ENCODE measurements around the gene RALGPS1.
A peak's percentile ranks its signal among the peaks of the same experiment; 100 is the strongest.

The RALGPS1 gene

DNA sequence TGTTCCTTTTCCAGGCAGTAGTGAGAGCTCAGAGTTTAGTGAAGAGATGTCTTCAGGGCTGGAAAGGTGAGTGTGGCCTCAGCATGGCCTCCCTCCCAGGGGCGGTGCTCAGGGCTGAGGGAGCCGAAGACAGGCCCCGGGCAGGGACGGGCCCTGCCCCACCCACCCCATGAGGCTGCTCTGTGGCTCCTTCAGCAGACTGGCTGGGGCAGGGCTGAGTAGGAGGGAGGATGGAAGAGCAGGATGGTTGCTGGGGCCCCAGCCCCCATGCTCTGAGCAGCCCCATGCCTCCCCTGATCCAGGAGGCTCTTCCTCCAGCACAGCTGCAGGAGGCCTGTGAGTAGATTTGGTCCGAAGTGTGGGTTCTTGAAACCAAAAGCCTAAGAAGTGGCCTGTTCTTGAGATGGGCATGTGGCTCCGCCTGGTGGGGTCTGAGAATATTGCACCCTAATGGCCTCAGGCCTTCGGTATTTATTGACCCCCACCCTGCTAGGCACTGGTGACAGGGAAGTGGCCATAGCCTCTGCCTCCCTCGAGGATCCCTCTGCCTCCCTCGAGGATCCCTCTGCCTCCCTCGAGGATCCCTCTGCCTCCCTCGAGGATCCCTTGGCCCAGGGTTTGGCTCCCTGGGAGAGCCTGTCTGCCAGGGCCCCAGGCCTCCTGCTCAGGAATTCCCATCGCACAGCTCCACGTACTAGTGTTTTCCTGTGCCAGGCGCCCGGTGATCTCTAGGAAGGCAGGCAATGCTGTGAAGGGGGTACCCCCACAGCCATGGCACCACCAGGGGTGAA is 284.6 kb downstream of the RALGPS1 start:
- peak in 51 of 58 donors; percentile 19 to 85 (median 55) for DNase-seq

DNA sequence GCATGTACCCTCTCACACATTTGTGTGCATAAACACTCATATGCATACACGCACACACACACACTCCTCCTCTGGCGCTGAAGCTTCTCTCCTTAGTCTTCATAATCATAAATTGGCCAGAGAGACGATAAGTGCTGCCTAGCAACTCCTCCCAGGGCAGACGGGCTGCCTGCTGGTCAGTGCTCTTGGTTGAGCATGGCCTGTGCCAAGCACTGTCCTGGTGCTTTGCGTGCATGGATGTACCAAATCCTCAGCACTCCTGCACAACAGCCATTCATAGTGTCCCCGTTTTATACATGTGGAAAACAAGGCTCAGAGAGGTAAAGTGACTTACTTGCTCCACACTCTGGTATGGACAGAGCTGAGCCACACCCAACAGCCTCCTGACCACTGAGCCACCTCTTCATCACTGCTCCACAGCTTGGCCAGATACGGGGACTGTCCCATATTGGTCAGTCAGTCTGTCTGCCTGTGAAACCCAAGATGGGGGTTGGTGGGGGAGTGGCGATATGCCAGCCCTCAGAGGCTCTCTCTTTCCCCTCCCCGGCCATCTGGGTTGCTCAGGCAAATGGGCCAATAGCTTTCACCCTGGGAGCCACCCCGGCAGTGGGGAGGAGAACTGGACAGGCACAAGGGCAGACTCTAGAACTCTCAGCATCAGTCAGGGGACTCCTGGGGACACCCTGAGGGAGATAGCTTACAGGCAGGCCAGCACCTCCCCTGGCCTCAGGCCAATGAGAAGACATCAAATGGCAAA is 285.7 kb downstream of the RALGPS1 start:
- no peak for DNase-seq

DNA sequence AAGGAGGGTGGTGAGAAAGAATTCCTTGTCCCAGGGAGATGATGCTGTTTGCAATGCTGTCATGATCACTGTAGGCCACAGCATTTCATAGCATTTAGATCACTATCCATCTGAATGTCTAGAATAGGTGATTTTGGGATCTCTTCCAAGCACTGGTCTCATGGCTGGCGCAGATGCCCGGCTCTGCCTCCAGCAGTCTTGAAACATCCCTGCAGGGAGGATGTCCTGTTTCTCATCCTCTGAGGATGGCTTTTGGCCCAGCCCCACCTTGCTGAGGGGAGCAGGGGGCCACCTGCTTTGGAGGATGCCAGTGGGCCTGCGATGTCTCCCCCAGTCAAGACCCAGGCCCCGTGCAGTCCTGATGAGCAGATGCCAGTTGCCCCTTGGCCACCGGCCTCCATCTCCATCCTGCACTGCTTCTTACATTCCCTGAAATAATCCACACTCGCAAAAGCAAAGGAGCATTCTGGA is 286.5 kb downstream of the RALGPS1 start:
- DNase-seq = peak in 3 of 58 donors; percentile 9 to 63 (median 10)

DNA sequence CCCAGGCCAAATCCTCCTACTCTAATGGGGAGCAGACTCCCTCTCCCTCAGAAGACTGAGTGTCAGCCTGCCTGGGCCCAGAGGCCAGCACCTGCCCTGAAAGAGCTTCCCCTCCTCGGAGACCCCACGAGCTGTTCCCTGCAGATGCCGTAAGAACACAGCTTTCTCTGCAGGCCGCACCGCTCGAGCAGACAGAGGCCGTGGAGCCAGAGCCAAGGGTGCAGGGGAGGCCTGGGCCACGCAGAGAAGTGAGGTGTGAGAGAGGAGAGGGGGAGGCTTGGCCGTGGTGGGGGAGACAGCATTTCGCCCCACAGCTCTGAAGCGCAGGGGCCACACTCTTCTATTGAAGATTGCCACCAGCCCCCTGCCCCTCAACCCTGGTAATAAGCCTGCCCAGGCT is 287.1 kb downstream of the RALGPS1 start:
- no peak for DNase-seq

DNA sequence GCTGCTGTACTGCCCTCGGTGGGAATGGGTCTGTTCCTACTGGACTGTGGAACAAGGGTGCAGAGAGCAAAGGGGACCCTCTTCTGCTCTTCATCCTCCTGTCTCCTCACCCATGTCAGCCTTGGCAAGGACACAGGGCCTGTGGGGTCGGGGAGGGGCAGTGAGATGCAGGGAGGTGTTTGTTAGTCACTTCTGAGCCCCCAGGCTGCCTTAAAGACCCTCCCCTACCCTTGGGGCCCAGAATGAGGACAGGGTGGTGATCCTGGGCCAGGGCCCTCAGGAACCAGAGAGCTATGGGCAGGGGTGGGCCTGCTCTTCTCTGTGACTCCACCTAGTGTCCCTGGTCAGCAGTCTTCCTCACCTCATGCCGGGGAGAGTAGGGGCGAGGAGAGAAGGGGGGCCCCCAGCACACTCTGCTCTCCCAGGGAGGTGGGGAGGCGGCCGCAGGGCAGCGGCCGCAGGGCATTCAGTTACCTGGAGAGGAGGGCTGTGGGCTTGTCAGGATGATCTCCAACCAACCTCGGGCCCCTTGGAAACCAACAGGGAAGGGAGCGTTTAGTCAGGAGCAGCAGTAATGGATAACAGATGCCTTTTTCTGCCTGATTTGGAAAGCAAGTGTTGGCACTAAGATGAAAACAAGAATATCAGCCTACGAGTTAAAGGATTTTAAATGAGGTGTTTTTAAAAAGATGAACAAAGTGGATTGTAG is 288.0 kb downstream of the RALGPS1 start:
- no peak for DNase-seq

DNA sequence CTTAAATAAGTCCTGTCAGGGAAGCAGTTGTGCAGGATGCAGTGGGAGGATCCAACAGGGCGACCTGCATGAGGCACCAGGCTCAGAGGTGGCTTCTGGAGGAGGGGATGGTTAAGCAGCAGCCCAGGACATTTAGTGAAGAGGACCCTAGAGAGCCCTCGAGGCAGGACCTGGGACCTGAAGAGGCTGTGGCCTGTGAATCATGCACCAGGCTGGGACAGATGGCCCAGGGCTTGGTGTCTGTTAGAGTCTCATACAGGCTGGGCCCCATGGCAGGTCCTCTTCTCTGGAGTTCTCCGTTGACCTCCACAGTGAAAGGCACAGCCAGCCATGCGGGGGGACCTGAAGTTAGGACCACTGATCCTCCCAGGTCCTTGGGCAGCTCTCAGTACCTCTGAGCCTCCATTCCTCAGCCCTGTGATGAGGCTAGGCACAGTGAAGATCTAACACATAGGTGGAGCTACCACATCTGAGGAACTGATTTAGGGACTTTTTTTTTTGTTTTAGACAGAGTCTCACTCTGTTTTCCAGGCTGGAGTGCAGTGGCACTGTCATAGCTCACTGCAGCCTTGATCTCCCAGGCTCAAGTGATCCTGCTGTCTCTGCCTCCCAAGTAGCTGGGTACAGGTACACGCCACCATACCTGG is 289.2 kb downstream of the RALGPS1 start:
- no peak for DNase-seq

DNA sequence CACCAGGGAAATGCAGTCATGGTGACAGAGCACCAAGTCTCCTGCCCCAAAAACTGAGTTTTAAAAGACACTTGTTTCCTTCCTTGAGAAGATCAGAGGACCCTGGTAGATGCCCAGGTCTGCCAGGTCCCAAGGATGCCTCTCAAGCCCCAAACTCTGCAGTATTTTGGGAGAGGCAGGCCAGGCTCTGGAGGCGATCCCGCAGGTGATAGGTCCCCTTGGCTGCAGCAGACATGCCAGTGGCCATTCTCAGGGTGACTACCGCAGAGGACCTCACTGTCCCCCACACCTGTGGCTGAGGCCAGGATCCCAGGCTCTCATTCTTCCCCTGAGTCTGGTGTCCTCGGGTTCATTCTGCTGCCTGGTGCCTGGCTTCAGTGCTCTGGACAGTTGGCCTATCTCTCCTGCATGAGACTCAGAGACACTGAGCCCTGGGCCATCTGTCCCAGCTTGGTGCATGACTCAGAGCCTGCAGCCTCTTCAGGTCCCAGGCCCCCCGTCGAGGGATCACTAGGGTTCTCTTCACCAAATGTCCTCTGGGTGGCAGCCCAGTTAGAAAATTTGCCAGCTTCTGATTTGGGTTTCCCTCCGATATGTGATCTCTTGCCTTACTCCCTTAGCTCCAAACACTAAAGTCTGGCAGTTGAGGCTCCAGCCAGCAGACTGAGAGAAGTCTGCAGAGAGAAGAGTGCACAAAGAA is 290.3 kb downstream of the RALGPS1 start:
- DNase-seq = peak in 3 of 58 donors; percentile 28 to 31 (median 28)

DNA sequence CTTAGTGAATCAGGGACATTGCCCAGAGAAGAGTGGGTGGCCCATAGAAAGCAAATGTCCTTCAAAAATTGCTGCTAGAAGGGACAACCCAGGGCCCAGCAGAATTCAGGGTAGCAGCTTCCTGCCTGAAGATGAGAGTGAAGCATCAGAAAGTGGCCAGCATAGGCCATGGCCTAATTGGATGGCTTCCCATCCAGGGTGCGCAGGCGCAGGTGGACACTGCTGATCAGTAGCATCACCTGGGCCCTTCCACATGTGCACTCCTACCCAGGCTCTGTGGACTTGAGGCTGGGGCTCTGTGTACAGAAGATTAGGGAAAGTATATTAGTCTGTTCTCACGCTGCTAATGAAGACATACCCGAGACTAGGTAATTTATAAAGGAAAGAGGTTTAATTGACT is 291.4 kb downstream of the RALGPS1 start:
- DNase-seq = no peak

DNA sequence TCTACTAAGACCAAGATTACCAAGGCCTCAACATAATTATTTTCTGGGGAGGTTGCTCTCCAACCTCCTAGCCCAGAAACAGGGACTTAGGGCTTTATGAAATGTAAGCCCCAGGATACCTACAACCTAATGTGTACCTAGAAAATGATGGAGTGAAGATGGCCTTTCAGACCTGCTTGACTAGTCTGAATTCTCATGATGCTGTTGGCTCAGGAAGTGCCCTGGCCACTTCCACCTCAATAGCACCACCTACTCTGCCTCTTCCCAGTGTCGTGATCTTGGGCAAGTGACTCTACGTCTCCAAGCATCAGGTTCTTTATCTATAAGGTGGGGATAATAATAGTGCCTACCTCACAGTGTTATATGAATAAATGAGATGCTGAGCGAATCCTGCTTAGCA is 292.1 kb downstream of the RALGPS1 start:
- DNase-seq = no peak

DNA sequence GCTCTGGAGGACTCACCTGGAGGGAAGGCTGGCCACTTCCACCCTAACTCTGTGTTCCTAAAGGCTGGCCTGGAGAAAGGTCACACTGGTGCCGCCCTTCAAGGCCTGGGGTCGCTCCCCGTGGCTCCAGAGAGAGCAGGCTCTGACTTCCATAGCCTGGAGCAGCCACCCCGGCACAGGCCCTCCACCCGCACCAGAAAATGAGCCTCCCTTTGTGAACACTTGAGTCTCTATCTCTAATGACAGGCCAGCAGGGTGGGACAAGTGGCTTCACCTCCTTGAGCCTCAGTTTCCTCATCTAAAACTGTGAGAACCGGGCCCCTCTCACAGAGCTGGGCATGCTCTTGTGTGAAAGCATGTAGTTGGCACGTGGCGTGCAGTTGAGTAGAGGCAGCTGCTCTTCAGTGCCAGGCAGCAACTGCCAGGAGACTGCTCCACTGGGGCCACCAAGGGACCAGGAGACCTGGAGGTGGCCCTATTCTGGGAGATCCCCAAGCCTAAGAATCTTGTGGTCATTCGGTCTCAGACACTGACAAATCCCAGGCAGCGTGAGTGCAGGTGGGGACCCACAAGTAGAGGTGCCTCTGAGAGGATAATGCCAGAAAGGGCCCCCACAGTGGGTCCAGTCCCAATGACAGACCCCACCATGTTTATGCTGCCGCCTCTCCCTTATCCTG is 293.3 kb downstream of the RALGPS1 start:
- DNase-seq = no peak

DNA sequence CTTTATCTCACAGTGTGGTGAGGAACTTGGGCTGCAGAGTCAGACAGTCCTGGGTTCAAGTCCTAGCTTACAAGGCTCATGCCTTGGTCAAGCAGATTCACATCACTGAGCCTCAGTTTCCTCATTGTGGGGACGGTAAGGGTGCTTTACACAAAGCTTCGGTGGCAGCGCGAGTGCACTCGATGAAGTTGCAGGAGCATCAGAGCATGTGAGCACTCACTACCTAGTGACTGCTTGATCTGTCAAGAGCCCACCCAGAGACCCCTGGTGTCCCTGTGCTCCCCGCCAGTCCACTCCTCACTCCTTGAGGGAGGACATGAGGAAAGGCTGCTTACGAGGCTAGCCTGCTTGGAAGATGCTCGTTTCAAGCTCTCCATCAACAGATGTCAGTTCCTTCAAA is 293.8 kb downstream of the RALGPS1 start:
- DNase-seq = no peak

DNA sequence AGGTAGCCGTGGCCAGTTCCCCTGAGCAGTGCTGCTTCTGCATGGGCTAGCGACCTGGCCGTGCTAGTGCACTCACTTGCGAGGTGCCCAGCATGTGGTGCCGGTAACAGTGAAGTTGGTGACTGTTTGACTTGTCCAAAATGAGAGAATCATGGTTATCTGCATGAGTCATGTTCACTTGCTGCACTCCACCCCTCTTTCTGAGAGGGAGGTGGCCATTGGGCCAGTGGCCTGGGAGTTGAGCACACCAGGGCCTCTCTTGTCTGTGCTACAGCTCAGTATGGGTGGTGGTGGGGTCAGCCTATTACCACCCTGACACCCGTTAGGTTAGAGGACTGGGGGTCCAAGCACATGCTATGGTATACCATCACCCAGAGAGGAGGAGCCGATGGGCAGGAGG is 294.6 kb downstream of the RALGPS1 start:
- DNase-seq = no peak

DNA sequence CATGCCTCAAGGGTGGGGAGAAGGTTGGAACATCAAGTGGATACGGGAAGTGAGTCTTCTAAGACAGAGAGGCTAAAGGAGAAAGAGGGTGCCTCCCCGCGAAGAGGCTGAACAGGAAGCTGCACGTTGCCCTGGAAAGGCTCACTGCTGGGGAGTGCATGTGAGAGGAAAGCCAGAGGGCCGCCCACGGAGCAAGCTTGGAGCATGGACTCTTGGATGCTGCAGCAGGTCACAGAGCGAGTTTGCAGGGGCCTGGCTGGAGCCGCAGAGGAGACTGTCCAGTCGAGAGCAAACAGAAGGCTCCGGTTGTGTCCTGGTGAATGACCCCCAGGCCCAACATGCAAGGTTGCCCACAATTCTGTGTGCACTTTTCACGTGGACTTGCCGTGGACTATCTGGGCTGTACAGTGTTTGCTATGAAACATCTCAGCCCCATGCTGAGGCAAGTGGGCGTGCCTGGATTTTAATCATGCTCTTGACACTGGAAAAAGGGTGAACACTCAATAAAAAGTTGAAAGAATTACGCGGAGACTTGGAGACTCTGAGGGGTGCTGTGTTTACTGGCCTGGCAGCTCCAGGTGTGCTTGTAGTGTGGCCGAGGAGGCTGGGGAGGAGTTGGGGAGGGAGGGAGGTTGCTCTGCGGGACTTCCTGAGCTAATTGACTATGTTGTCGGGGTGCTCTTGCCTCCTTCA is 295.5 kb downstream of the RALGPS1 start:
- no peak for DNase-seq

DNA sequence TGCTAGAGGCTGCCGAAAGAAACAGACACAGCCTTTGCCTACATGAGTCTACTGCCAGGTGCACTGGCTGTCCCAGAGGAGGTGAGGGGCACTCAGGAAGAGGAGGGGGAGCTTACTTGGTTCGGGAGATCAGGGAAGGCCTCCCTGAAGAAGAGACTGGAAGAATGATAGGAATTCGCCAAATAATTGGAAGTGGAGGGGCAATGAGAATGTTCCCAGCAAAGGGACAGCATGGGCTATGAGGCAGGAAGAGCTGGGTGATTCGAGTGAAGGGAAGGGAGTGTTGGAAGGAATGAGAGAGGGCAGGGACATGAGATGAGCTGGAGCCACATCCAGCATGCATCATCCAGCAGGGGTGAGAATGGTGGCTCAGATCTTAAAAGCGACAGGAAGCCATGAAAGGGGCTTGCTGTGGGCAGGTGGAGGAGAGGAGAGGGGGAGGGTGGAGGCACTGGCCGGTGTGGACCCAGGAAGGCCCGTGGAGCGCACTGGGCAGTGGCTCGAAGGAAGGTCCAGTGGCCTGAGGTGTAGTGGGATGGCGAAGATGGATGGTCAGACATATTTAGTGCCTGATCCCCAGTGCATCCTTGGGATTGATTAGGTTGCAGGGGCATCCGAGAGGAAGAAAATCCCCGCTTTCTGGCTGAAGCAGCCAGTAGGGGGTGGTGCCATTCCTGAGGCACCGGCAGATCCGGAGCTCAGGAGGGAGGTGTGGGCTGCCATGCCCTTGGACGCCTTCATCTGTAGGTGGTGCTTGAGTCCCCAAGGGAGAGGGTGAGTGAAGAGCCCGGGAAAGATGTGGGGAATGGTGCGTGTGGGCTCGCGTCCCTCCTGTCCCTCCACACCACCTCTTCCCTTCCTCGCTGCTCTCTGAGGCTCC is 296.5 kb downstream of the RALGPS1 start:
- DNase-seq = no peak

DNA sequence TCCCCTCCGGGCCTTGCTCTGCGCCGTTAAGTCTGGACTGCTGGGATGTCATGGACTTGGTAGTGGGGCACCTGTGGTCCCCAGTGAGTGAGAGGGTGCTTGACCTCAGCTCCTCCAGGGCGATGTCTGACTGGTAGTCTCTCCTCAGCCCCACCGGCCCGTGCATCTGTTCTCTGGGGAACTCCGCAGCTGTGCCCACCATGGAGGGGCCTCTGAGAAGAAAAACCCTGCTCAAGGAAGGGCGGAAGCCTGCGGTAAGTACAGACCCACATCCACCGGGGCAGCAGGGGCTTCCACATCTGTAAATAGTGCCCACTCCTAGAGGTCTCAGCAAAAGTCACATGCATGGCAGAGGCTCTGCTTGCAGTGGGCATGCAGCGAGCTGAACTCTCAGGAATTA is 297.4 kb downstream of the RALGPS1 start:
- no peak for DNase-seq

DNA sequence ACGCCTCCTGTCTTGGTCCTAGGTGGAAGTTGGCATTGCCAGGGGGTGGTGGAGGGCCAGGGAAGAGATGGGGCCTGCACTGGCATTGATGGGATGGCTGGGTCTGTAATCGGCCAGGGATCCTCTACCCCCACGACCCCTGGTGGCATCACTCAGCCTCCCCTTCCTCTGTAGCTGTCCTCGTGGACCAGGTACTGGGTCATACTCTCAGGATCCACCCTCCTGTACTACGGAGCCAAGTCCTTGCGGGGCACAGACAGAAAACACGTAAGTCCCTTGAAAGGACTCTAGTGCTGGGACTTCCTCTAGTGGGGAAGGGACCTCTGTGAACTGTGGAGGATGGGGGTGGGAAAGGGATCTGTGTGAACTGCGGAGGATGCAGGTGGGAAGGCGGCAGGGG is 297.9 kb downstream of the RALGPS1 start:
- no peak for DNase-seq

DNA sequence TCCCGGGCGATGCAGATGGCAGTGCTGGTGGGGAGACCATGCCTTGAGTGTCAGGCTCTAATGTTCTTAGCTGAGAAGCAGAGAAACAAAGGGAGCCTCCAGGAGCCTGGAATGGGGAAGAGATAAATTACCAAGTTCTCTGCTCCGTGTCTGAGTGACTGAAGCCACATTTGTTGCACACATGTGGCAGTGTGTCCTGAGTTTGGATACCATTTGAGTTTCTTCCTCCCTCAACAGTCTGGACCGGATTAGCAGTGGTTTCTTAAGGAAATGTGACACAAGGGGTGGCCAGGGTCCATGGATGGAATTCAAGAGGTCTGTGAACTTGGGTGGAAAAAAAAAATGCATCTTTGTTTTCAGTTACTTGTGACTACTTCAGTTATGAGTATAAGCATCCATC is 299.3 kb downstream of the RALGPS1 start:
- no peak for DNase-seq
